Choroid plexus epithelial cell (primary cell): ENCODE results near the gene NKPD1.

Experiments
- DNase-seq: peaks from one replicate; pipeline ENCODE4 v3.0.0-alpha.2; 2010; ENCODE audit warnings: low read depth
- H3K4me3 ChIP-seq: 2 replicates; pipeline ENCODE4 v1.5.1; 2011; ENCODE audit warnings: low read depth, mild to moderate bottlenecking, control low read depth, low read length, moderate library complexity
- CTCF ChIP-seq: conservative IDR thresholded peaks from 2 replicates; pipeline ENCODE4 v1.5.1; 2011; ENCODE audit warnings: low read depth, mild to moderate bottlenecking, control low read depth, inconsistent platforms, low read length, moderate library complexity

The NKPD1 gene

GRCh38 chr19:45117167-45117594 lies 43.6 kb downstream of the NKPD1 start:
- DNase-seq = peak; percentile 26
- no peak for TF ChIP-seq CTCF
- H3K4me3 ChIP-seq = no peak overlapping the region

- no peak overlapping the region for H3K4me3 ChIP-seq
- no peak for TF ChIP-seq CTCF
- no peak for DNase-seq
Observed at GRCh38 chr19:45115809-45116615, 44.8 kb downstream of the NKPD1 start.

GRCh38 chr19:45114116-45114515 lies 46.7 kb downstream of the NKPD1 start:
- TF ChIP-seq CTCF = no peak
- no peak overlapping the region for H3K4me3 ChIP-seq
- no peak for DNase-seq

- H3K4me3 ChIP-seq = no peak overlapping the region
- TF ChIP-seq CTCF = no peak
- no peak for DNase-seq
Observed at GRCh38 chr19:45113628-45114027, 47.2 kb downstream of the NKPD1 start.

GRCh38 chr19:45112111-45112827 lies 48.5 kb downstream of the NKPD1 start:
- peak; percentile 21 for TF ChIP-seq CTCF
- DNase-seq = no peak
- no peak overlapping the region for H3K4me3 ChIP-seq
